BJ (cell line): Measurements from ENCODE around the gene FRAS1. TPM values are rescaled to one million over a fixed set of nuclear protein-coding genes. Genes with fewer than 3 reads are reported as not detected.

Source experiments
- CTCF ChIA-PET: fragments of 350-600 bp; formaldehyde crosslinking; extraction: SDS; loops from one replicate; lab custom pipeline; 2021; ENCODE audit warnings: antibody characterized with exemption, inconsistent platforms; lab: Yijun Ruan, JAX
- POLR2A ChIA-PET: fragments of 300-600 bp; sonication (Branson Sonifier 250); formaldehyde crosslinking; extraction: SDS; loops from one replicate; lab custom pipeline; 2021; ENCODE audit warnings: antibody characterized with exemption; lab: Charles Lee
- DNase-seq: peaks from one replicate; pipeline ENCODE4 v3.0.0-alpha.2; 2011; ENCODE audit warnings: low read depth
- H3K27me3 ChIP-seq: 2 replicates; pipeline ENCODE4 v1.6.0; 2011; ENCODE audit warnings: low read length; ENCODE audit not compliant: control insufficient read depth, insufficient read depth
- H3K36me3 ChIP-seq: 2 replicates; pipeline ENCODE4 v1.5.1; 2011; ENCODE audit warnings: low read length; ENCODE audit not compliant: control insufficient read depth, insufficient read depth
- H3K4me3 ChIP-seq: 2 replicates; pipeline ENCODE4 v1.5.1; 2011; ENCODE audit warnings: low read depth, mild to moderate bottlenecking, control low read depth, low read length
- CTCF ChIP-seq: IDR thresholded peaks from 2 replicates; pipeline ENCODE4 v1.5.1; 2011; ENCODE audit warnings: low read depth, mild to moderate bottlenecking, control low read depth, inconsistent platforms, low read length, moderate library complexity; ENCODE audit not compliant: insufficient read depth
- polyA plus RNA-seq: library from polyadenylated mRNA; depleted of rRNA; stranded (reverse); fragments of >200 nt; gene quantifications from 2 replicates; pipeline ENCODE4 v1.2.3, GENCODE V29; 2011

FRAS1 gene
- polyA plus RNA-seq, 1 experiment = 4.4 TPM

DNA sequence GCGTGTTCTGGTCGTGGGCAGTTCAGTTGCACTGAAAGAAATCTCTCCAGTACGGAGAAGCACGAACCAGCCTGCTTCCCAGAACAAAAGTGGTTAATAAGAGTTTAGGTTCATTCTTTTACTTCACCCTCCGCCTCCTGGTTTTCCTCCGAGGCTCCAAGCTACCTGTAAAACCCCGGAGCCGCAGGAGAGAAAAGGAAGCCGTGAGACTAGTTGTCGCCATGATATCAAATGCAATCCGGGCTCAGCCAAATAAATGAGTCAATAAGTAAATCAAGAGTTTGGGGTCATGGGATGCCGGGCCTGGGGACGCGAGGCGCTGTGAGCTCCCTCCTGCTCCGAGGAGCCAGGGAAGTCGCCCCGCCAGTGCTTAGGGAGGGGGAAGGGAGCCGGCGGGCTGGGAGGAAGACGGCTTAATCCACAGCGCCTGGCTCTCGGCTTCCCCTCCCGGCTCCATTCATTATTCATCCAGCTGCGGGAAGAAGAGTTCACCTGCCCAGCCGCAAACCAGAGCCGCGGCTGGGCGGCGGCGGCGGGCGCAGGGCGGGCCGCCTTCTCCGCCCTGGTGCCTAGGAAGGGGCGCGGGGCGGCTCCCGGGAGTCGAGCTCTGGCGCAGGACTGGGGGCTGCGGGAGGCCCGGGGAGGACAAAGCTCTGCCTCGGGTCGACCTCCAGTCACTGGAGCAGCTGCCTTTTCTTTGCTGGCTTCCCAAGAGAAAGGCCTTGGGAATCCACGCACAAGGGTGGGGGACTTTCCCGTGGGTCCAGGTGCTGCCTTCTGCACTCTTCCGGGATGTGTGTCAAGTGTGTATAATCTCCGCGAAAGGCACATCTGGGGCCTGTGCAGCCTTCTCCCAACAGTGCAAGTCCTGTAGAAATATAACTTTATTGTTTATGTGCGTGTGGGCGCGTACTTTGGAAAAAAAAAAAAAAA is 1.7 kb downstream of the FRAS1 start:
- DNase-seq = no peak
- H3K36me3 ChIP-seq = no peaks in the 10 kb centered on the region
- no peaks in the 10 kb centered on the region for H3K27me3 ChIP-seq
- ChIA-PET CTCF (interaction anchor here (0.6 to 3.5 kb wide), 28 partner anchors 10 to 1478 kb away, joined by 3 to 43 read pairs (median 5); no protein-coding TSS in a partner anchor), POLR2A (interaction anchor here (0.5 to 0.6 kb wide), 4 partner anchors 118 to 503 kb away, joined by 3 to 6 read pairs (median 5); no protein-coding TSS in a partner anchor)
- H3K4me3 ChIP-seq = peak overlapping the region; percentile 68
- TF ChIP-seq CTCF = no peak

- peak; percentile 80 for TF ChIP-seq CTCF
- ChIA-PET POLR2A (interaction anchor here (0.5 to 0.6 kb wide), 4 partner anchors 117 to 502 kb away, joined by 3 to 6 read pairs (median 5); no protein-coding TSS in a partner anchor), CTCF (interaction anchor here (0.6 to 3.5 kb wide), 28 partner anchors 10 to 1477 kb away, joined by 3 to 43 read pairs (median 5); no protein-coding TSS in a partner anchor)
- Histone ChIP-seq H3K4me3 (peak overlapping the region; percentile 68), H3K36me3 (no peaks in the 10 kb centered on the region), H3K27me3 (no peaks in the 10 kb centered on the region)
- peak; percentile 37 for DNase-seq
Observed at GRCh38 chr4:78059524-78059889, 2.4 kb downstream of the FRAS1 start.

DNA sequence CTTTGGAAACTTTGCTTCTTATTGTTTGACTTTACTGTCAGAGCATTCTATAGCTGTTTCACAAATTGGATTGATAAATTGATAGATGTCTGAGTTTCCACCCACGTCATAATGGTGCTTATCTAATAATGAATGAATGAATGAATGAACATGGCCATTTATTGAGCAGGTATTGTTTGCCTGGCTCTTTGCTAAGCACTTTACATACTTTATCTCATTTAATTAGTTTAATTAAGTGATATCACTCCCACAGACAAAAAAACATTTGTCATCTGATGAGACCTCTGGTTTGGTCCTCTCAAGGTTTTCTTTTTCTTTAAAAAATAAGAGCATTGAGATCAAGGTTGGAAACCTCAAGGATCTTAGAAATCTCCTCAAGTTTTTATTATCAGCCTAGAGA is 2.8 kb downstream of the FRAS1 start:
- CTCF ChIA-PET = interaction anchor here (0.7 to 3.5 kb wide), 21 partner anchors 9 to 1477 kb away, joined by 3 to 43 read pairs (median 5); no protein-coding TSS in a partner anchor
- H3K4me3 ChIP-seq = no peak overlapping the region
- H3K27me3 ChIP-seq = no peaks in the 10 kb centered on the region
- TF ChIP-seq CTCF = no peak
- DNase-seq = no peak
- no peaks in the 10 kb centered on the region for H3K36me3 ChIP-seq
- POLR2A ChIA-PET = interaction anchor here (0.5 to 0.6 kb wide), 3 partner anchors 117 to 502 kb away, joined by 3 to 6 read pairs (median 4); no protein-coding TSS in a partner anchor

DNA sequence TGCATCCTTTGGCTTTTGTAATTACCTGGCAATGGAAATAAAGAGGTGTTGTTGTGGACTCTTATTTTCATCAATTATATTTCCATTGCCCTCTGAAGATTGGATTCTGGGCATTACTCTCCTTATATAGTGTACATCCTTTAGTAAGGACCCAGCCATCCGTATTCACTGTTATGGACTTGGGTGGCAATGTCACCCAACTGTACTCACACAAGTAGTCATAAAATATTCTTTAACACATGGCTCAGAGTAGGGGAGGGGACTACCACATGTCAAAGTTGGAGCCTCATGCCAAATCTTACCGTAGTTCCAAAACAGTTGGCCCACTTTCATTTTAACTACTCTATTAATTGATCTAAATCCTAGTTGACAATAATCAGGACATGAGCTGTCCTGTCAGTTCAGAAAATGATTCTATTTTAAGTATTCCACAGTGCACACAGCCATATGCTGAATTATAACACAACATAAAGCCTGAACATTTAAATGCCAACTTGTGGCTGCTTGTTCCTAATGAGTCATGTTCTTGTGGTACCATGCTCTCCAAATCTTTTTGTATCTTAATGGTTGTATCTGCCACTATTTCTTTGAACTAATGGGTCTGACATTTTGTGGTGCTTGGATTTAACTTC is 4.9 kb downstream of the FRAS1 start:
- CTCF ChIA-PET = interaction anchor here (1.4 kb wide), 1 partner anchor 11 kb away, joined by 6 read pairs; no protein-coding TSS in a partner anchor
- Histone ChIP-seq H3K27me3 (no peaks in the 10 kb centered on the region), H3K36me3 (no peaks in the 10 kb centered on the region), H3K4me3 (no peak overlapping the region)
- POLR2A ChIA-PET = no interaction called here
- TF ChIP-seq CTCF = no peak
- no peak for DNase-seq
